ENCODE data around the gene FLNB. TPM values are rescaled to one million over a fixed set of nuclear protein-coding genes. Genes with fewer than 3 reads are reported as not detected.

FLNB gene
- total RNA-seq, 3 donors from 2014 or later (not counting 1 experiment from before 2014, with no cell fraction given), result 24.6 to 30.8 (median 26.6) TPM

- 97% methylated on average over 5 of the region's 5 CpGs for WGBS (ENCODE audit: insufficient coverage)
- no peak for ATAC-seq
- H3K4me1 Mint-ChIP-seq, result peaks cover 0 to 10% of the 10 kb centered on the region in 2 donors
- no peaks in the 10 kb centered on the region for H3K9me3 Mint-ChIP-seq
- Histone ChIP-seq H3K27me3 (ENCODE audit: control insufficient read depth, insufficient read depth, low read length) (no peaks in the 10 kb centered on the region), H3K4me3 (ENCODE audit: low read length) (no peak overlapping the region), H3K4me1 (ENCODE audit: control insufficient read depth, insufficient read depth, low read length) (no peaks in the 10 kb centered on the region), H3K9me3 (ENCODE audit: control insufficient read depth, insufficient read depth, low read length) (no peaks in the 10 kb centered on the region), H3K27ac (ENCODE audit: low read length) (no peak overlapping the region), H3K36me3 (ENCODE audit: control insufficient read depth, insufficient read depth, low read length) (no peaks in the 10 kb centered on the region)
- no peaks in the 10 kb centered on the region for H3K36me3 Mint-ChIP-seq
- H3K27me3 Mint-ChIP-seq (ENCODE audit: low read depth in 2 of 2), result peaks cover 0 to 4% of the 10 kb centered on the region in 2 donors
- no peak for DNase-seq
- no peak overlapping the region for H3K4me3 Mint-ChIP-seq
- intact Hi-C loops (cut with micrococcal nuclease), result no loop called here
- no peak for TF ChIP-seq CTCF (IDR thresholded peaks at IDR 0.05)
- H3K27ac Mint-ChIP-seq, result no peak overlapping the region
Observed at GRCh38 chr3:57968501-57968900, 39.7 kb upstream of the FLNB start.

- no peak for TF ChIP-seq CTCF (IDR thresholded peaks at IDR 0.05)
- peaks cover 0 to 10% of the 10 kb centered on the region in 2 donors for H3K4me1 Mint-ChIP-seq
- ATAC-seq, result no peak
- H3K4me1 ChIP-seq (ENCODE audit: control insufficient read depth, insufficient read depth, low read length), result no peaks in the 10 kb centered on the region
- H3K27me3 ChIP-seq (ENCODE audit: control insufficient read depth, insufficient read depth, low read length), result no peaks in the 10 kb centered on the region
- no peaks in the 10 kb centered on the region for H3K36me3 ChIP-seq (ENCODE audit: control insufficient read depth, insufficient read depth, low read length)
- no peak overlapping the region for H3K27ac ChIP-seq (ENCODE audit: low read length)
- intact Hi-C loops (cut with micrococcal nuclease), result no loop called here
- H3K4me3 ChIP-seq (ENCODE audit: low read length), result no peak overlapping the region
- H3K27me3 Mint-ChIP-seq (ENCODE audit: low read depth in 2 of 2), result peaks cover 0 to 4% of the 10 kb centered on the region in 2 donors
- no peaks in the 10 kb centered on the region for H3K9me3 Mint-ChIP-seq
- no peak overlapping the region for H3K27ac Mint-ChIP-seq
- WGBS (ENCODE audit: insufficient coverage), result 65% methylated on average over 4 of the region's 4 CpGs
- no peak for DNase-seq
- no peaks in the 10 kb centered on the region for H3K36me3 Mint-ChIP-seq
- H3K4me3 Mint-ChIP-seq, result no peak overlapping the region
- H3K9me3 ChIP-seq (ENCODE audit: control insufficient read depth, insufficient read depth, low read length), result no peaks in the 10 kb centered on the region
Observed at GRCh38 chr3:57971975-57972374, 36.2 kb upstream of the FLNB start.

GRCh38 chr3:57972531-57973111, 35.6 kb upstream of the FLNB start:
- intact Hi-C loops (cut with micrococcal nuclease), result no loop called here
- Mint-ChIP-seq H3K9me3 (no peaks in the 10 kb centered on the region), H3K4me3 (no peak overlapping the region), H3K27ac (no peak overlapping the region), H3K36me3 (no peaks in the 10 kb centered on the region), H3K27me3 (ENCODE audit: low read depth in 2 of 2) (peaks cover 0 to 4% of the 10 kb centered on the region in 2 donors), H3K4me1 (peaks cover 0 to 10% of the 10 kb centered on the region in 2 donors)
- ATAC-seq (no peak), DNase-seq (no peak)
- H3K9me3 ChIP-seq (ENCODE audit: control insufficient read depth, insufficient read depth, low read length), result no peaks in the 10 kb centered on the region
- no peaks in the 10 kb centered on the region for H3K36me3 ChIP-seq (ENCODE audit: control insufficient read depth, insufficient read depth, low read length)
- H3K4me1 ChIP-seq (ENCODE audit: control insufficient read depth, insufficient read depth, low read length), result no peaks in the 10 kb centered on the region
- H3K27me3 ChIP-seq (ENCODE audit: control insufficient read depth, insufficient read depth, low read length), result no peaks in the 10 kb centered on the region
- no peak overlapping the region for H3K27ac ChIP-seq (ENCODE audit: low read length)
- 54% methylated on average over 9 of the region's 9 CpGs for WGBS (ENCODE audit: insufficient coverage)
- TF ChIP-seq CTCF (IDR thresholded peaks at IDR 0.05), result no peak
- H3K4me3 ChIP-seq (ENCODE audit: low read length), result no peak overlapping the region
